Erythroblast (primary cell): ENCODE results near the gene TRMT10B.
"Not testable (repeated sequence)": the region's sequence is repeated elsewhere in the genome, so short reads cannot be mapped to it uniquely, and the experiment has no call there.

Experiments
- DNase-seq, 2 experiments: peaks; one replicate each; lab custom pipeline; 2025; lab: John Stamatoyannopoulos, UW
- GATA1 ChIP-seq: IDR thresholded peaks from 2 replicates; pipeline ENCODE4 v1.6.1; 2011; ENCODE audit warnings: low read depth, mild to moderate bottlenecking, control low read depth, low read length, moderate library complexity
- POLR2A ChIP-seq: IDR thresholded peaks from 2 replicates; pipeline ENCODE4 v1.6.1; 2011; ENCODE audit warnings: mild to moderate bottlenecking, low read length

TRMT10B gene

DNA sequence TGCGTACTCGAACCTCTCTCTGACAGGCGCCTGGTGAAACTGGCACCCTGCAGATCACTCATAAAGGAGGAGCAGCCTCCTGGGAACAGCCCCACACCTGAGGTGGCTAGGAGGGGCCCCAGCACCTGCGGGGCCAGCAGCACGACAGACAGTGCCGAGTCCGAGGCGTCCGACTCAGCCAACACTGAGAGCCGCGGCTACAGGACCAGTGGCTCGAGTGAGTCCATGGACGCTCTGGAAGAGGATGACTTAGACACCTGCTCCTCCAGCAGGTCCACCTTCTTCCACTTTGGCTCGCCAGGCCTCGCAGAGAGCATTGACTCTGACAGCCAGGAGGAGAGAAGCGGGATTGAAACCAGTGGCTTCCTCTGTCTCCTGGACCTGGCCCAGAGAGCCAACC is 13.5 kb upstream of the TRMT10B start:
- DNase-seq = no peak
- TF ChIP-seq POLR2A (no peak), GATA1 (no peak)

GRCh38 chr9:37740631-37741328 is 12.8 kb upstream of the TRMT10B start:
- TF ChIP-seq GATA1 (no peak), POLR2A (no peak)
- no peak for DNase-seq

- no peak for DNase-seq
- TF ChIP-seq GATA1 = no peak
- TF ChIP-seq POLR2A = no peak
These were observed 7.6 kb upstream of the TRMT10B start for GRCh38 chr9:37745970-37746369.

GRCh38 chr9:37746448-37747270 is 6.9 kb upstream of the TRMT10B start:
- TF ChIP-seq POLR2A (no peak), GATA1 (no peak)
- DNase-seq = no peak

- TF ChIP-seq GATA1 (no peak), POLR2A (no peak)
- peak; percentile 70 to 78 for DNase-seq
These were observed 6.3 kb upstream of the TRMT10B start for GRCh38 chr9:37747271-37747753.

- TF ChIP-seq GATA1 = no peak
- no peak for TF ChIP-seq POLR2A
- DNase-seq = peak in 1 of 2 experiments; percentile 20
These were observed 4.5 kb upstream of the TRMT10B start for GRCh38 chr9:37749129-37749528.

GRCh38 chr9:37751186-37751585 is 2.4 kb upstream of the TRMT10B start:
- no peak for TF ChIP-seq GATA1
- no peak for TF ChIP-seq POLR2A

GRCh38 chr9:37751704-37752103 is 1.9 kb upstream of the TRMT10B start:
- DNase-seq = not testable (repeated sequence)

More at GRCh38 chr9:37751186-37751585, 2.4 kb upstream of the TRMT10B start:
- DNase-seq = no peak

DNA sequence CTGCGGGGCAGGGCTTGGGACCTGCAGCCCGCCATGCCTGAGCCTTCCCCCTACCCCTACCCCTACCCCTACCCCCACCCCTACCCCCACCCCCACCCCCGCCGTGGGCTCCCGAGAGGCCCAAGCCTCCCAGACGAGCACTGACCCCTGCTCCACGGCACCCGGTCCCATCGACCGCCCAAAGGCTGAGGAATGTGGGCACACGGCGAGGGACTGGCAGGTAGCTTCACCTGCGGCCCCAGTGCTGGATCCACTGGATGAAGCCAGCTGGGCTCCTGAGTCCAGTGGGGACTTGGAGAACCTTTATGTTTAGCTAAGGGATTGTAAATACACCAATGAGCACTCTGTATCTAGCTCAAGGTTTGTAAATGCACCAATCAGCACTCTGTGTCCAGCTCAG is 1.5 kb upstream of the TRMT10B start:
- DNase-seq = not testable (repeated sequence)

- TF ChIP-seq POLR2A = no peak
- TF ChIP-seq GATA1 = no peak
- DNase-seq = peak in 1 of 2 experiments; percentile 23
These were observed 740 bp upstream of the TRMT10B start for GRCh38 chr9:37752642-37753488.

DNA sequence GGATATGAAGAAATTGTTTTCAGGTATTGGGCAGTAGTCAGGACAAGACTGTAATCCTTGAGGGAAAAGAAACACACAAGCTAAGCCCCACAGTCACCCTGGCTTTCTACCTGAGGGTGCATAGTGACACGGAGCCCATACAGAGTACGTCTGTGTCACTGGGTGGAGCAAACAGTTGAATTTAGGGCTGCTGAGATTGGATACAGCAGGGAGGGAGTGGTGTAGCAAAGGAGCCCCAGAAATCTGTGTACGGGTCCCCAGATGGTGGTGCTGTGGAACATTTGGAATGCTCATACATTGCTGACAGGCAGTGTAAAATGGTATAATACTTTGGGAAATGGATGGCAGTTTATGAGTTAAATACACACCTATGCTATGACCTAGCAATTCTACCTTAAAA is 5.1 kb downstream of the TRMT10B start:
- DNase-seq = no peak
- TF ChIP-seq GATA1 (no peak), POLR2A (no peak)

DNA sequence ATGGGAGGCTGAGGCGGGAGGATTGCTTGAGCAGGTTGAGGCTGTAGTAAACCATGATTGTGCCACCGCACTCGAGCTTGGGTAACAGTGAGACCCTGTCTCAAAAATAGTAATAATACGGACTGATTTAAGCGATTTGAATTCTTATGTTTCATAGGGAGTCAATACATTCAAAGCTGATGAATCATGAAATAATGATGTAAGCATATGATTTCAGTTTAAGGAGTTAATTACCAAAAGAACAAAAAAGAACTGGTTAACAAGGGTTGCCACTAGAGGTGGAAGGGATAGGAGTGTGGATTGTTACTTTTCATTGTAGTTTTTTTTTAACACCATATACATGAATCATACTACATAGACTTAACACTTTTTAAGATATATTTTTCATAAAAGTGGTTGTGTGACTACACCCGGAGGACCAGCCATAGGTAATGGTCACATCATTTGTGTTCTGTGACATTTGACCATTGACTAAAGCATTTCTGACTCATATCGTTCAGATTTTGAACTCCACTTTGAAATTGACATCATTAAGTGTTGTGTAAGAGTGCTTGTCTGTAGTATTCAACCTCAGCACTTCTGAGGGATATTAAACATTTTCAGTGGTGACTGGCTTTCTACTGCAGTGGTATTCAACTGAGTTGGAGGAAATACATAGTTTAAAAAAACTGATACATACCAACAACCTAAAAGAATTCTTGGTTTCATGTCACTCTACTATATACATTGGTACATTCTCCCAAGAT is 7.0 kb downstream of the TRMT10B start:
- no peak for DNase-seq
- no peak for TF ChIP-seq POLR2A
- TF ChIP-seq GATA1 = no peak

- TF ChIP-seq GATA1 (no peak), POLR2A (no peak)
- DNase-seq = no peak
These were observed 7.9 kb downstream of the TRMT10B start for GRCh38 chr9:37761511-37761910.

DNA sequence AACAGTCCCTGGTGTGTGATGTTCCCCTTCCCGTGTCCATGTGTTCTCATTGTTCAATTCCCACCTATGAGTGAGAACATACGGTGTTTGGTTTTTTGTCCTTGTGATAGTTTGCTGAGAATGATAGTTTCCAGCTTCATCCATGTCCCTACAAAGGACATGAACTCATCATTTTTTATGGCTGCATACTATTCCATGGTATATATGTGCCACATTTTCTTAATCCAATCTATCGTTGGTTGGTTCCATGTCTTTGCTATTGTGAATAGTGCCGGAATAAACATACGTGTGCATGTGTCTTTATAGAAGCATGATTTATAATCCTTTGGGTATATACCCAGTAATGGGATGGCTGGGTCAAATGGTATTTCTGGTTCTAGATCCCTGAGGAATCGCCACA is 11.7 kb downstream of the TRMT10B start:
- not testable (repeated sequence) for DNase-seq

GRCh38 chr9:37769306-37769705 is 15.7 kb downstream of the TRMT10B start:
- peak; percentile 47 to 77 for DNase-seq
- TF ChIP-seq GATA1 (no peak), POLR2A (no peak)
